GM21423 (cell line): ENCODE results near the gene STEAP1.

Source experiments
- ATAC-seq: cut with Tn5 transposase; IDR thresholded peaks from one replicate; pipeline ENCODE4 v1.9.1; 2021; ENCODE audit warnings: mild to moderate bottlenecking, moderate library complexity; ENCODE audit not compliant: unreplicated experiment

The STEAP1 gene

GRCh38 chr7:90211391-90212148, 57.3 kb downstream of the STEAP1 start, which contains the start of gene STEAP2:
TSS of gene STEAP2 (plus strand) at chr7:90211740. CDS start at chr7:90225083, 13,343 bp downstream.
- peak; percentile 84 for ATAC-seq

GRCh38 chr7:90212149-90212495, 57.9 kb downstream of the STEAP1 start:
- no peak for ATAC-seq

GRCh38 chr7:90213521-90213920, 59.3 kb downstream of the STEAP1 start:
- ATAC-seq = no peak
